SK-N-SH (cell line): ENCODE data around the gene RFTN1. TPM values are rescaled to one million over a fixed set of nuclear protein-coding genes. Genes with fewer than 3 reads are reported as not detected.

ENCODE experiments used
- CTCF ChIA-PET: fragments of 300-600, 350-600 bp; formaldehyde crosslinking; extraction: SDS; loops from one replicate; lab custom pipeline; 2021; lab: Yijun Ruan, JAX
- POLR2A ChIA-PET: fragments of 350-600 bp; sonication (Branson Sonifier 250); formaldehyde crosslinking; extraction: SDS; loops from one replicate; lab custom pipeline; 2020; ENCODE audit warnings: antibody characterized with exemption, inconsistent platforms; lab: Yijun Ruan, JAX
- DNase-seq: peaks from one replicate; pipeline ENCODE4 v3.0.0; 2012
- H2AFZ ChIP-seq: fragments of 200-600 bp; sonication (generic); 2 replicates; pipeline ENCODE4 v1.8.1; 2016; ENCODE audit warnings: antibody characterized with exemption, mild to moderate bottlenecking, low read depth
- H3F3A ChIP-seq: fragments of 200-600 bp; sonication (generic); replicated peaks from 2 replicates; pipeline ENCODE3; 2016; ENCODE audit warnings: antibody characterized with exemption, mild to moderate bottlenecking; ENCODE audit not compliant: insufficient read depth
- H3K27ac ChIP-seq, 2 experiments: fragments of 200-500 bp in 1 of 2; fragments of 200-600 bp in 1 of 2; sonication (Bioruptor generic) in 1 of 2; sonication (generic), shearing (Covaris generic) in 1 of 2; 2 replicates each; pipeline versions ENCODE4 v1.5.1 to v1.6.1; 2014 to 2016; ENCODE audit warnings: low read depth in 2 of 2, inconsistent platforms in 1 of 2, low read length in 1 of 2, mild to moderate bottlenecking in 1 of 2, mixed read lengths in 1 of 2
- H3K27me3 ChIP-seq: fragments of 200-600 bp; sonication (generic), shearing (Covaris generic); 2 replicates; pipeline ENCODE4 v1.6.1; 2016; ENCODE audit warnings: mixed run types; ENCODE audit not compliant: insufficient read depth
- H3K36me3 ChIP-seq, 2 experiments: fragments of 200-500 bp in 1 of 2; fragments of 200-600 bp in 1 of 2; sonication (Bioruptor generic) in 1 of 2; sonication (generic) in 1 of 2; replicated peaks in 1 of 2; 2 replicates each; pipeline versions ENCODE3 to v1.5.1; 2014 to 2016; ENCODE audit warnings: low read length in 1 of 2, mild to moderate bottlenecking in 1 of 2; ENCODE audit not compliant: insufficient read depth in 2 of 2, control insufficient read depth in 1 of 2
- H3K4me1 ChIP-seq, 2 experiments: fragments of 200-500 bp in 1 of 2; fragments of 200-600 bp in 1 of 2; sonication (Bioruptor generic) in 1 of 2; sonication (generic), shearing (Covaris generic) in 1 of 2; 2 replicates each; pipeline versions ENCODE4 v1.5.1 to v1.6.1; 2014 to 2016; ENCODE audit warnings: low read depth in 1 of 2, low read length in 1 of 2, mixed run types in 1 of 2; ENCODE audit not compliant: insufficient read depth in 2 of 2, control insufficient read depth in 1 of 2
- H3K4me2 ChIP-seq: fragments of 200-600 bp; sonication (generic), shearing (Covaris generic); 2 replicates; pipeline ENCODE4 v1.6.1; 2017; ENCODE audit warnings: mixed run types
- H3K4me3 ChIP-seq, 2 experiments: fragments of 200-500 bp in 1 of 2; fragments of 200-600 bp in 1 of 2; sonication (Bioruptor generic) in 1 of 2; sonication (generic), shearing (Covaris generic) in 1 of 2; 2 replicates each; pipeline versions ENCODE4 v1.5.1 to v1.8.1; 2014 to 2016; ENCODE audit warnings: low read depth in 2 of 2, inconsistent platforms in 1 of 2, low read length in 1 of 2, mild to moderate bottlenecking in 1 of 2, mixed read lengths in 1 of 2, moderate library complexity in 1 of 2
- H3K79me2 ChIP-seq: fragments of 200-600 bp; sonication (generic); 2 replicates; pipeline ENCODE4 v1.8.1; 2017; ENCODE audit warnings: mild to moderate bottlenecking; ENCODE audit not compliant: insufficient read depth
- H3K9ac ChIP-seq: fragments of 200-600 bp; sonication (generic); 2 replicates; pipeline ENCODE4 v1.6.1; 2017; ENCODE audit warnings: mixed run types
- H3K9me2 ChIP-seq: fragments of 200-600 bp; sonication (generic); 2 replicates; pipeline ENCODE4 v1.6.1; 2017; ENCODE audit warnings: mixed run types
- H3K9me3 ChIP-seq: fragments of 200-600 bp; sonication (generic); 2 replicates; pipeline ENCODE4 v1.6.1; 2017; ENCODE audit warnings: mixed run types, mild to moderate bottlenecking, moderate library complexity
- H4K20me1 ChIP-seq: fragments of 200-600 bp; sonication (generic); 2 replicates; pipeline ENCODE4 v1.6.1; 2017; ENCODE audit warnings: mild to moderate bottlenecking, mixed run types; ENCODE audit not compliant: insufficient read depth
- CHD2 ChIP-seq: fragments of 150-350 bp; IDR thresholded peaks from 2 replicates; pipeline ENCODE4 v1.6.1; 2018; ENCODE audit warnings: low read length; ENCODE audit not compliant: partially characterized antibody
- EZH2phosphoT487 ChIP-seq: fragments of 200-600 bp; sonication (generic); IDR thresholded peaks from 2 replicates; pipeline ENCODE4 v1.6.1; 2017; ENCODE audit warnings: low read depth, mixed run types, mild to moderate bottlenecking, antibody characterized with exemption, moderate library complexity, borderline replicate concordance
- FOSL2 ChIP-seq: IDR thresholded peaks from 2 replicates; pipeline ENCODE4 v1.4.0; 2012; ENCODE audit warnings: low read depth, mild to moderate bottlenecking, moderate library complexity, borderline replicate concordance
- FOXM1 ChIP-seq: IDR thresholded peaks from 2 replicates; pipeline ENCODE4 v1.4.0; 2012; ENCODE audit warnings: low read depth, mild to moderate bottlenecking
- JUND ChIP-seq: IDR thresholded peaks from 2 replicates; pipeline ENCODE4 v1.4.0; 2012
- MXI1 ChIP-seq: IDR thresholded peaks from 2 replicates; pipeline ENCODE4 v1.6.1; 2012; ENCODE audit warnings: mild to moderate bottlenecking, low read depth, low read length, improper control_type of control experiment
- NRF1 ChIP-seq: IDR thresholded peaks from 2 replicates; pipeline ENCODE4 v1.6.1; 2012; ENCODE audit warnings: low read depth, mild to moderate bottlenecking, low read length
- POLR2AphosphoS5 ChIP-seq: IDR thresholded peaks from 2 replicates; pipeline ENCODE4 v1.6.1; 2012; ENCODE audit warnings: low read depth, low read length
- RAD21 ChIP-seq: IDR thresholded peaks from 2 replicates; pipeline ENCODE4 v1.6.1; 2012; ENCODE audit warnings: mild to moderate bottlenecking, low read length
- RCOR1 ChIP-seq: fragments of 150-350 bp; IDR thresholded peaks from 2 replicates; pipeline ENCODE4 v1.6.1; 2017; ENCODE audit warnings: antibody characterized with exemption, low read length
- RXRA ChIP-seq: IDR thresholded peaks from 2 replicates; pipeline ENCODE4 v1.4.0; 2012; ENCODE audit warnings: low read depth, mild to moderate bottlenecking, borderline replicate concordance
- SMC3 ChIP-seq: IDR thresholded peaks from 2 replicates; pipeline ENCODE4 v1.6.1; 2012; ENCODE audit warnings: low read depth, low read length, improper control_type of control experiment
- TAF1 ChIP-seq: IDR thresholded peaks from 2 replicates; pipeline ENCODE4 v1.6.1; 2012; ENCODE audit warnings: low read depth, mild to moderate bottlenecking, low read length, moderate library complexity, borderline replicate concordance
- TCF12 ChIP-seq: IDR thresholded peaks from 2 replicates; pipeline ENCODE4 v1.4.0; 2012
- USF2 ChIP-seq: fragments of 150-350 bp; IDR thresholded peaks from 2 replicates; pipeline ENCODE4 v1.6.1; 2017; ENCODE audit warnings: antibody characterized with exemption, low read length, low read depth, borderline replicate concordance
- WGBS: methylation state at CpG from one replicate; pipeline ENCODE4 v1.1.6; 2017; ENCODE audit warnings: low lambda C conversion rate; 5-methylcytosine and 5-hydroxymethylcytosine counted together
- polyA plus RNA-seq, 3 experiments: library from polyadenylated mRNA; depleted of rRNA; stranded (reverse); fragments of >200 nt; gene quantifications; 2 replicates each; pipeline ENCODE4 v1.2.3, GENCODE V29; 2012
- TF ChIP-seq, protein P1 (sequence below): fragments of 150-350 bp; IDR thresholded peaks from 2 replicates; pipeline ENCODE4 v1.6.1; 2016; ENCODE audit warnings: mild to moderate bottlenecking, low read depth, low read length
- TF ChIP-seq, protein P2 (sequence below): IDR thresholded peaks from 2 replicates; pipeline ENCODE4 v1.4.0; 2012; ENCODE audit warnings: low read depth
- TF ChIP-seq, protein P3 (sequence below): IDR thresholded peaks from 2 replicates; pipeline ENCODE4 v1.6.1; 2012; ENCODE audit warnings: mild to moderate bottlenecking, low read depth, low read length, moderate library complexity
- TF ChIP-seq, protein P4 (sequence below): IDR thresholded peaks from 2 replicates; pipeline ENCODE4 v1.4.0; 2012; ENCODE audit warnings: low read depth, borderline replicate concordance

RFTN1 gene
- polyA plus RNA-seq, 1 of the 3 experiments (the other 2 are of a cell fraction) = 21.2 TPM

- Histone ChIP-seq H3K9me2 (no peaks in the 10 kb centered on the region), H3K36me3 (no peaks in the 10 kb centered on the region), H3F3A (no peaks in the 10 kb centered on the region), H3K27me3 (peaks cover 17% of the 10 kb centered on the region; the same call in 1 of the 2 replicates), H4K20me1 (no peaks in the 10 kb centered on the region), H3K4me2 (no peak overlapping the region), H3K79me2 (no peaks in the 10 kb centered on the region), H3K9me3 (no peaks in the 10 kb centered on the region), H3K4me1 (no peaks in the 10 kb centered on the region; a peak in 2 of 4 replicates), H3K27ac (no peak overlapping the region), H3K4me3 (no peak overlapping the region), H3K9ac (no peak overlapping the region), H2AFZ (no peak overlapping the region)
- ChIA-PET POLR2A (no interaction called here), CTCF (interaction anchor here (0.6 to 2.1 kb wide), 4 partner anchors 9 to 250 kb away, joined by 3 to 8 read pairs (median 4); no protein-coding TSS in a partner anchor)
- DNase-seq = no peak
- 68% methylated on average over 4 of the region's 4 CpGs for WGBS
- no peak for TF ChIP-seq JUND
- TF ChIP-seq, protein P1, sequence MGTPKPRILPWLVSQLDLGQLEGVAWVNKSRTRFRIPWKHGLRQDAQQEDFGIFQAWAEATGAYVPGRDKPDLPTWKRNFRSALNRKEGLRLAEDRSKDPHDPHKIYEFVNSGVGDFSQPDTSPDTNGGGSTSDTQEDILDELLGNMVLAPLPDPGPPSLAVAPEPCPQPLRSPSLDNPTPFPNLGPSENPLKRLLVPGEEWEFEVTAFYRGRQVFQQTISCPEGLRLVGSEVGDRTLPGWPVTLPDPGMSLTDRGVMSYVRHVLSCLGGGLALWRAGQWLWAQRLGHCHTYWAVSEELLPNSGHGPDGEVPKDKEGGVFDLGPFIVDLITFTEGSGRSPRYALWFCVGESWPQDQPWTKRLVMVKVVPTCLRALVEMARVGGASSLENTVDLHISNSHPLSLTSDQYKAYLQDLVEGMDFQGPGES = no peak
- TF ChIP-seq, protein P2, sequence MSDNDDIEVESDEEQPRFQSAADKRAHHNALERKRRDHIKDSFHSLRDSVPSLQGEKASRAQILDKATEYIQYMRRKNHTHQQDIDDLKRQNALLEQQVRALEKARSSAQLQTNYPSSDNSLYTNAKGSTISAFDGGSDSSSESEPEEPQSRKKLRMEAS = no peak
- TF ChIP-seq, protein P3, sequence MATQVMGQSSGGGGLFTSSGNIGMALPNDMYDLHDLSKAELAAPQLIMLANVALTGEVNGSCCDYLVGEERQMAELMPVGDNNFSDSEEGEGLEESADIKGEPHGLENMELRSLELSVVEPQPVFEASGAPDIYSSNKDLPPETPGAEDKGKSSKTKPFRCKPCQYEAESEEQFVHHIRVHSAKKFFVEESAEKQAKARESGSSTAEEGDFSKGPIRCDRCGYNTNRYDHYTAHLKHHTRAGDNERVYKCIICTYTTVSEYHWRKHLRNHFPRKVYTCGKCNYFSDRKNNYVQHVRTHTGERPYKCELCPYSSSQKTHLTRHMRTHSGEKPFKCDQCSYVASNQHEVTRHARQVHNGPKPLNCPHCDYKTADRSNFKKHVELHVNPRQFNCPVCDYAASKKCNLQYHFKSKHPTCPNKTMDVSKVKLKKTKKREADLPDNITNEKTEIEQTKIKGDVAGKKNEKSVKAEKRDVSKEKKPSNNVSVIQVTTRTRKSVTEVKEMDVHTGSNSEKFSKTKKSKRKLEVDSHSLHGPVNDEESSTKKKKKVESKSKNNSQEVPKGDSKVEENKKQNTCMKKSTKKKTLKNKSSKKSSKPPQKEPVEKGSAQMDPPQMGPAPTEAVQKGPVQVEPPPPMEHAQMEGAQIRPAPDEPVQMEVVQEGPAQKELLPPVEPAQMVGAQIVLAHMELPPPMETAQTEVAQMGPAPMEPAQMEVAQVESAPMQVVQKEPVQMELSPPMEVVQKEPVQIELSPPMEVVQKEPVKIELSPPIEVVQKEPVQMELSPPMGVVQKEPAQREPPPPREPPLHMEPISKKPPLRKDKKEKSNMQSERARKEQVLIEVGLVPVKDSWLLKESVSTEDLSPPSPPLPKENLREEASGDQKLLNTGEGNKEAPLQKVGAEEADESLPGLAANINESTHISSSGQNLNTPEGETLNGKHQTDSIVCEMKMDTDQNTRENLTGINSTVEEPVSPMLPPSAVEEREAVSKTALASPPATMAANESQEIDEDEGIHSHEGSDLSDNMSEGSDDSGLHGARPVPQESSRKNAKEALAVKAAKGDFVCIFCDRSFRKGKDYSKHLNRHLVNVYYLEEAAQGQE = no peak
Observed at GRCh38 chr3:16538507-16538906, 25.0 kb upstream of the RFTN1 start.

DNA sequence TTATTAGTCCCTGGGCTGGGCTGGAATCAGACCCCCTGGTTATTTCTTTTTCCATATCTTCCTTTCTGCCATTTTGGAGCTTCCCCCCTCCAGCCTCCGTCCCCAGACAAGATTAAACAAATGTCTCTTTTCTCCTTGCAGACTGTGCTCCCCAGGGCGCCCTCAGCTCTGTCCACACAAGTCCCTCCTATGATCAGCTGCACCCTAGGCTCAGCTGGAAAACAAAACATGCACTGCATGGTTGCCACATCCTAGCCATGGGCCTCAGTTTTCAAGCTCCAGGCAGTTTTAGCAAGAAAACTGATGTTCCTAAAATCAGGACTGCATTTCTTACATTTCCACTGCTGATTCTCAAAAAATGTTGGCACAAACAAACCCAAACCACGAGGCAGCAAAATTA is 23.5 kb upstream of the RFTN1 start:
- POLR2A ChIA-PET = no interaction called here
- no peaks in the 10 kb centered on the region for H3F3A ChIP-seq
- no peaks in the 10 kb centered on the region for H3K9me3 ChIP-seq
- H3K4me3 ChIP-seq = no peak overlapping the region
- no peaks in the 10 kb centered on the region for H3K79me2 ChIP-seq
- no peak overlapping the region for H3K27ac ChIP-seq
- no peaks in the 10 kb centered on the region; a peak in 2 of 4 replicates for H3K4me1 ChIP-seq
- DNase-seq = no peak
- H3K9me2 ChIP-seq = no peaks in the 10 kb centered on the region
- CTCF ChIA-PET = interaction anchor here (0.6 to 2.1 kb wide), 7 partner anchors 8 to 247 kb away, joined by 3 to 8 read pairs (median 4); no protein-coding TSS in a partner anchor
- no peak for TF ChIP-seq SMC3
- TF ChIP-seq EZH2phosphoT487 = no peak
- TF ChIP-seq POLR2AphosphoS5 = no peak
- TF ChIP-seq MXI1 = no peak
- no peak for TF ChIP-seq RXRA
- no peak for TF ChIP-seq TAF1
- TF ChIP-seq CHD2 = no peak
- TF ChIP-seq NRF1 = no peak
- no peak for TF ChIP-seq FOXM1
- TF ChIP-seq, protein P4, sequence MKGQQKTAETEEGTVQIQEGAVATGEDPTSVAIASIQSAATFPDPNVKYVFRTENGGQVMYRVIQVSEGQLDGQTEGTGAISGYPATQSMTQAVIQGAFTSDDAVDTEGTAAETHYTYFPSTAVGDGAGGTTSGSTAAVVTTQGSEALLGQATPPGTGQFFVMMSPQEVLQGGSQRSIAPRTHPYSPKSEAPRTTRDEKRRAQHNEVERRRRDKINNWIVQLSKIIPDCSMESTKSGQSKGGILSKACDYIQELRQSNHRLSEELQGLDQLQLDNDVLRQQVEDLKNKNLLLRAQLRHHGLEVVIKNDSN = no peak
- TF ChIP-seq FOSL2 = no peak
- no peak for TF ChIP-seq TCF12
- TF ChIP-seq USF2 = no peak
- TF ChIP-seq RAD21 = no peak
- no peak for TF ChIP-seq RCOR1
- no peak for TF ChIP-seq JUND
- H3K4me2 ChIP-seq = no peak overlapping the region; the same call in 1 of the 2 replicates
- no peaks in the 10 kb centered on the region for H3K36me3 ChIP-seq
- H2AFZ ChIP-seq = no peak overlapping the region
- 66% methylated on average over 3 of the region's 3 CpGs for WGBS
- no peaks in the 10 kb centered on the region for H4K20me1 ChIP-seq
- H3K27me3 ChIP-seq = peaks cover 17% of the 10 kb centered on the region; the same call in 1 of the 2 replicates
- H3K9ac ChIP-seq = no peak overlapping the region
